HUDEP-2 (cell line): ENCODE results near the gene LSG1.
A peak's percentile ranks its signal among the peaks of the same experiment; 100 is the strongest.

ENCODE experiments used
- DNase-seq, 76 experiments: peaks; one replicate each; lab custom pipeline; 2025; ENCODE audit not compliant: unreplicated experiment in 76 of 76; lab: John Stamatoyannopoulos, UW

Gene LSG1

GRCh38 chr3:194671900-194672808 is at the start of gene LSG1:
Gene LSG1 (minus strand): TSS chr3:194672191. CDS start chr3:194672162, 29 bp downstream.
- DNase-seq, result peak in 74 of 76 experiments; percentile 19 to 93 (median 85)

- DNase-seq, result no peak
These were observed 48.1 kb upstream of the LSG1 start for GRCh38 chr3:194720048-194720447.

DNA sequence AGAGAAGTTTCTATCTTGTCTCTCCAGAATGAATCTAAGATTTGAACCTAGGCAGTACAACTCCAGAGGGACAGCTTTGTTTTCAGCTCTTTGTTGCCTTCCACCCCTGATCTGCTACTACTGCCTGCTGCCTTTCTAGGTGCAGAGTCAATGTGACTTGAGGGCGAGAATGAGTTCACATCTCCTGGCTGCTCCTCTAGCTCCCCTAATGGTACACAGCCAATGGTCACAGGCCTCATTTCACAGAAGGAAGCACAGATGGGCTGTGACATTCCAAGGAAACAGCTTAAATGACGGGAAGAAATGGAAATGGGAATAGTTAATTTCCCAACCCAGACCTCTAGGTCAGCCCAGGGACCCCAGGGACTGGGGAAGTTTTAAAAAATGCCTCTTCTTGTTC is 46.1 kb upstream of the LSG1 start:
- DNase-seq, result no peak

DNA sequence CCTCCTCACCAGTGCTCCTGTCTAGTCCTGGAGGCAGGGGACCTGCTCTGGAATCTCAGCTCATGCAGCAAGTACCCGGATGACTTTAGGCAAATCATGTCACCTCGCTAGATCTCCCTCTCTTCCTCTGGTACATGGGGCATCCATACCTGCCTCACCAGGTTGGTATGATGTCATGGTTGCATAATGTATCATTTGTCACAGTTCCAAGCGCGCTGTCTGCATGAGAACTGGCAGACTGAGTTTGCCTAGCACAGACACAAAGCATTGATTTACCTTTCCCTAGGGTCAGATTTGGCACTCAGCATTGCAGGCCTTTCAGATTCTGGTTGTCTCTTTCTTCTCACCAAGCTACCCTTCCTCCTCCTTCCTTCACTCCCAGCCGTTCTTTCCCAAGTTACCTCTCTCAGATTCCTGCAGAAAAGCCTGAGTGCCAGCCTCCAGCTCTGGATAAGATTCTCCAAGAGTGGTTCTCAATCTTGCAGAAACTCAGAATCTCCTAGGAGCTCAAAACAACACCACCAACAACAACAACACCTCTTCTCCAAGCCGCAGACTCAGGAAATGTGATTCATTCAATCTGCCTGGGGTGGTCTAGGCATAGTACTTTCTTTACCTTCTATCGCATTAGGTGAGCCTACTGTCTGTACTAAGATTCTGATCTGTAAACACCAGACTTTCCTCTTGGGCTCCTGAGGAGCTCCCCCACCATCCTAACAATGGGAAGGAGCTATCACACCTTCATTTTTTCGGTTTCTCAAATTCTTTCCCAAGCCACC is 43.2 kb upstream of the LSG1 start:
- DNase-seq, result no peak

DNA sequence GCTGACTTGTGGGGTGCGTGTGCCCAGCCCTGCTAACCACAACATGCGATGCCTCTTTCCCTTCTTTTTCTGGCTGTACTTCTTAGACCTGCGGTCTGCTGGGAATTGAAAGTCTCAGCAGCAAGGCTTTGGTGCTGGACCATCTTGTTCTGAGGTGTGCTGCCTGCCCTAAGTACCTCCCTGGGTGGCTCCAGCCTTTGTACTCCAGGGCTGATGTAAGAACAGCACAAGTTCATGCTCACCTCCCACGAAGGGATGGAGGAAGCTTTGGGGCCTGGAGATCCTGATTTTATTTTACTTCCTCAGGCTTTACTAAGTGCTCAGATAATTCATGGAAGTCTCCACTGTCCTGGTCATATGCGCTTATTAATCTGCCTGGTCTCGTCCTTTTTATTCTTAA is 42.6 kb upstream of the LSG1 start:
- DNase-seq, result no peak

- no peak for DNase-seq
These were observed 42.1 kb upstream of the LSG1 start for GRCh38 chr3:194714137-194714455.

DNA sequence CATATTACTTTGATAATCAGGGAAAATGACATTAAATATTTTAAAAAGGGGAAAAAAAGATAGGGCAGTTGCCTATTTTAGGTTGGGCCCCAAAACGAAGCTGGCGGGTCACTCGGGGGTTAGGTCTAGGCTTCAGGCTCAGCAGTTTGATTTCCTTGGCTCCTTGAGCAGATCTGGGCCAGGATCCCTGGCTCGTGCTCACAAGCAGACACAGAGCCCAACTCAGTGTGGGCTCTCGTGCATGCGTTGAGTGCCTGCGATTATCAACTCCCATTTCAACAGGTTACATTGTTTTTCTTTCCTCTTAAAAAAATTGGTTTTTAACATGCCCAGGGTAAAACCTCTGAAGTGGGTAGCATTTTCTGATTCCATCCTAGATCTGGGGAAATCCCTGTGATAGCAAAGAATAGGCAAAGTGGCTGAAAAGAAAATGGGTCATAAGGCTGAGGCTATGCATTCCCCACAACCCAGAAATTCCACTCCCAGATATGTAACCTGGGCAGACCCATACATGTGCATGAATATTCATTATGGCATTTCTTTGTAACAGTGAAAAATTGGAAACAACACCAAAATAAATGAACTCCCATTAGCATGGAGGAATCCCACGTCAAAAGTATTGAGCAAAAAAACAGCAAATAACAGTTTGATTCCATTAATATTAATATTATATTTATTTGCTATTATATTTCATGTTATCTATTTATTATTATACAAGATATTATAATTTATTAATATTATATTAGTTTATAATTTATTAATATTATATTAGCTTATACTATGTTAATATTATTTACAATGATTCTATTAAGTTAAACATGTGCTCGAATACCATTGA is 41.5 kb upstream of the LSG1 start:
- no peak for DNase-seq

DNA sequence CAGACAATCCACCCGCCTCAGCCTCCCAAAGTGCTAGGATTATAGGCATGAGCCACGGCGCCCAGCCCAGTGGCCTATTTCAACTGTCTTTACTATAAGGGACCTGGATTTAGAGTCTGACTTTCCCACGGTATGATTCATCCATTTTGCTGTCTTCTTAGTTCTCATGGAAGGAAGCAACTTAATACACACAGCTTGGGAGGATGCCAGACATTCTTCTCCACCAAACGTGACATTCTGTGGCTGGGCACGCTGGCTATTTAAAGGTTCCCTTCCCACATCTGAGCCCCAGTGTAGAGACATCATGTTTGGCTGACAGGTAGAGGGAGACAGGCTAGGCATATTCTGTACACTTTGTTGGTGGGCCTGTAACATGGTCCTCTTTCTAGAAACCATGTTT is 39.9 kb upstream of the LSG1 start:
- no peak for DNase-seq

- no peak for DNase-seq
These were observed 39.3 kb upstream of the LSG1 start for GRCh38 chr3:194711286-194711685.

- no peak for DNase-seq
These were observed 35.2 kb upstream of the LSG1 start for GRCh38 chr3:194707147-194707540.

GRCh38 chr3:194705761-194706160 is 33.8 kb upstream of the LSG1 start:
- no peak for DNase-seq

GRCh38 chr3:194705227-194705626 is 33.2 kb upstream of the LSG1 start:
- DNase-seq, result no peak

DNA sequence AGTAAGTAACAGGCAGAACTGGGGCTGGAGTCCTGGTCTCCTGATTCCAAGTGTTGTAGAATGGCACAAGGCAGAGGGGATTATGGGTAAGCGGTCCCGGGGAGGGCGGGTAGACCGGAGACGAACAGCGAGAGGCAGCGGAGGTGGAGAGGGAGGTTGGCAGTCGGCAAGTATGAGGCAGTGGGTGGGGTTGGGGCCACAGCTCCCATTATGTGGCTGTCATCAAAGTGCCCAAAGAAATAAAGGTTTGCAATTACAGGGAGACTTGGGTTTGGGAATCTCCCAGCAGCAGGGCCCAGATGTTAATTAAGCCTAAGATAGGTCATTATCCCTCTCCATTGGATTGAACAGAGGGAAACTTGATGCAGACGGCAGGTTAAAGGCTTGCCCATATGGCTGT is 30.6 kb upstream of the LSG1 start:
- no peak for DNase-seq

DNA sequence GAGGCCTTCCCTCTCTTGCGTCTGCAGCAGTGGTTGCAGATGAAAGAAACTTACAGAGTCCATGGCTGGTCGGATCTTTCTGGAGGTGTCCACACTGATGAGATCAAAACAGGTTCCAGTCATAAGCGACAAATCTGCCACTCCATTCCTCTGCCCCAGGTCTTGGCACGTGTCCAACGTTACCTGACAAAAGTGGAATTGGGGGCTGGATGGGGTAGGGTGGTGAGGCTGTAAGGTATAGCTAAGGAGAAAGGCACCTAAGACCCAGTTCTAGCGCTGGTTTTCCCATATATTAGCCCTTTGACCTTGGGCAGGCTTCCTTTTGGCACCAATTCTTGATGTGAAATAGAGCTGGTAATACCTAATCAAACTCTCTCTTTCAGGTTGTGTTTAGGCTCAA is 24.7 kb upstream of the LSG1 start:
- no peak for DNase-seq

- no peak for DNase-seq
These were observed 19.7 kb upstream of the LSG1 start for GRCh38 chr3:194691481-194692283.

- DNase-seq, result no peak
These were observed 18.7 kb upstream of the LSG1 start for GRCh38 chr3:194690501-194691372.

- DNase-seq, result no peak
These were observed 17.5 kb upstream of the LSG1 start for GRCh38 chr3:194689493-194689944.

GRCh38 chr3:194688946-194689345 is 17.0 kb upstream of the LSG1 start:
- DNase-seq, result no peak

DNA sequence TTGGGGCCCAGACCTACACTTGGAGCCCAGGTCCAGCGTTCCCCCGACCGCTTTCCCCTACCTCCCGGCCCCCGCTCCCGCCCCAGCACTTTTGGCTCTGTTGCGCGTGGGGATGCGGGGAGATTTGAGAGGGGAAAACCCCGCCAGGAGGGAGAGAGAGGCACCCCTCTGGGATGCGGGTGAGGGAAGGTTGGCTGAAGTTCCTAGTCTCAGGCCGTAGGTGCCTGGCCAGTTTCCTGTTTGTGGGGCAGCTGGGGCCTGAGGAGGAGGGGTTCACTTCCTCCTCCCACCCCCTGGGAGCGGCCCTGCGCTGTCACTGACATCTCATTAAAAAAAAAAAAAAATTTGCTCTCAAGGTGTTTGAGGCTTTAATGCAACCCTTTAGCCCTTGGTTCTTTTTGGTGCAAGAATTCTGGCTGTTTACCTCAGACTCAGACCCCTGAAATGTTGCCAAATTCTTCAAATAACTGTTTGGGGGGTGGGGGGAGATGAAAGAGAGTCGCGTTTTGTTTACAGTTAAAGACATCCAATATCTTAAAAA is 16.3 kb upstream of the LSG1 start:
- DNase-seq, result no peak
